ENCODE data around the gene MACROD2. TPM values are rescaled to one million over a fixed set of nuclear protein-coding genes. Genes with fewer than 3 reads are reported as not detected.

The MACROD2 gene
- total RNA-seq, 2 donors from 2014 or later = 0.95 to 4.2 TPM

DNA sequence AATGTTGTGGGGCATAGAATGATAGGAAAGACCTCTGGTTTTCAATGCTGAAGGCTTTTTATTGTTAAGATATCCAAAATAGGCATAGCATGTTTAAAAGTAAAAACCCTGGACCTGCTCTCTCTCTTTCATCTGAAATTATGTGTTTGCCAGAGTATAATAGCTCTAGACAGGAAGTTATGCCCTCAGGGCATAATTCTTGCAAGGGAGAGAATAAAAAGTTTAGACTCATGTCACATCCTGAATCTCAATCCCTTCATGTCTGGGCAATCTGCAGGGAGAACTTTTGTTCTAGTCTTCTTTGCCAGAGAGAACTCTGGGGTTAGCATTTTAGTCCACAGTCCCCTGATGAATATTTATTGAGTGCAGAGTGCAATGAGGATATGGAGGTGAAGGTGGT, 639.3 kb downstream of the MACROD2 start:
- no peak for ATAC-seq (ENCODE audit: insufficient number of reproducible peaks, low FRiP score, low read depth)
- H3K27me3 ChIP-seq (replicated peaks; ENCODE audit: insufficient read depth) = no peaks in the 10 kb centered on the region
- H3K4me3 ChIP-seq = no peak overlapping the region
- H3K36me3 ChIP-seq = no peaks in the 10 kb centered on the region
- no peak overlapping the region for H3K27ac ChIP-seq
- no peaks in the 10 kb centered on the region for H3K4me1 ChIP-seq (ENCODE audit: control insufficient read depth in 1 of 2, low read depth in 2 of 2)
- H3K9me3 ChIP-seq = no peaks in the 10 kb centered on the region
- TF ChIP-seq, protein P1, sequence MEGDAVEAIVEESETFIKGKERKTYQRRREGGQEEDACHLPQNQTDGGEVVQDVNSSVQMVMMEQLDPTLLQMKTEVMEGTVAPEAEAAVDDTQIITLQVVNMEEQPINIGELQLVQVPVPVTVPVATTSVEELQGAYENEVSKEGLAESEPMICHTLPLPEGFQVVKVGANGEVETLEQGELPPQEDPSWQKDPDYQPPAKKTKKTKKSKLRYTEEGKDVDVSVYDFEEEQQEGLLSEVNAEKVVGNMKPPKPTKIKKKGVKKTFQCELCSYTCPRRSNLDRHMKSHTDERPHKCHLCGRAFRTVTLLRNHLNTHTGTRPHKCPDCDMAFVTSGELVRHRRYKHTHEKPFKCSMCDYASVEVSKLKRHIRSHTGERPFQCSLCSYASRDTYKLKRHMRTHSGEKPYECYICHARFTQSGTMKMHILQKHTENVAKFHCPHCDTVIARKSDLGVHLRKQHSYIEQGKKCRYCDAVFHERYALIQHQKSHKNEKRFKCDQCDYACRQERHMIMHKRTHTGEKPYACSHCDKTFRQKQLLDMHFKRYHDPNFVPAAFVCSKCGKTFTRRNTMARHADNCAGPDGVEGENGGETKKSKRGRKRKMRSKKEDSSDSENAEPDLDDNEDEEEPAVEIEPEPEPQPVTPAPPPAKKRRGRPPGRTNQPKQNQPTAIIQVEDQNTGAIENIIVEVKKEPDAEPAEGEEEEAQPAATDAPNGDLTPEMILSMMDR (IDR thresholded peaks at IDR 0.05) = no peak
- no peak for DNase-seq (ENCODE audit: low spot score)

DNA sequence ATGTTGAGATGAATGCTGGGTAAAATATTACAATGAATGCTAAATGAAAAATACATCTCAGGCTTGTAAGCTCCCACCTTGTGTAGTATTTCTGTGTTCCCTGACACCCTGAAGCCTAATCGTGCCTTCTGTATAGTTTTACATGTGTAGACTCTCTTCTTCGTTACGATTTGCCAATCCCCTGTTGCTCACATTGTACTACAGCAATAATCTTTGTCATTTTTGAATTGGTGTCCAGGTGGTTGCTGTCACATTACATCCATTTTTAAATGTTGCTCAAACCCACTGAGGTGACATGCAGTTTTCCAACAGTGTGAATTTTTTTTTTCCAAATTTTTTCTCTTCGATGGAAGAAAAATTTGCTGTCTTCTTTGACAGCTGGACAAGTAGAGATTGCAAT, 642.1 kb downstream of the MACROD2 start:
- no peak for DNase-seq (ENCODE audit: low spot score)
- TF ChIP-seq, protein P1 (IDR thresholded peaks at IDR 0.05) = no peak
- H3K4me3 ChIP-seq = no peak overlapping the region

DNA sequence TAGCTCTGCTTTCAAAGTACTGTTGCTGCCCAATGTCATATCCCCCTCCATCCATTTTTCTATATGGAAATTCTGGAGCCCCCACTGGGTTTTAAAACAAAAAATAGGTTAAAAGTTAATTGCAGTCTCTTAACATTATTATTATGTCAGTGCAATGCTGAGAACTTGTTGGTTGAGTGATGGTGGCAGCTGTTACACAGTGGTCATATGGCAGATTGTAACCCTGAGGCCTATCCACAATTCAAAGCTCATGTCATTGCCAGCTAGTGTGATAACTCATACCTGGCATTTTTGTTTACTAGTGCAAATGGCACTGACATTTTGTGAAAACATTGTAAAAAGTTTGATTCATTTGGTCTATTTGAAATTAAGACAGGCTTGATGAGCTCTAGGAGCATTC, 647.8 kb downstream of the MACROD2 start:
- no peak for DNase-seq (ENCODE audit: low spot score)
- H3K4me1 ChIP-seq (ENCODE audit: control insufficient read depth in 1 of 2, low read depth in 2 of 2) = no peaks in the 10 kb centered on the region
- H3K4me3 ChIP-seq = no peak overlapping the region
- H3K9me3 ChIP-seq = peaks cover 4% of the 10 kb centered on the region
- no peak for ATAC-seq (ENCODE audit: insufficient number of reproducible peaks, low FRiP score, low read depth)
- H3K27me3 ChIP-seq (replicated peaks; ENCODE audit: insufficient read depth) = no peaks in the 10 kb centered on the region
- H3K27ac ChIP-seq = no peak overlapping the region
- TF ChIP-seq, protein P1 (IDR thresholded peaks at IDR 0.05) = no peak
- no peaks in the 10 kb centered on the region for H3K36me3 ChIP-seq

More for the DNA sequence above, 642.1 kb downstream of the MACROD2 start:
- H3K27ac ChIP-seq = no peak overlapping the region
- H3K4me1 ChIP-seq (ENCODE audit: control insufficient read depth in 1 of 2, low read depth in 2 of 2) = no peaks in the 10 kb centered on the region
- H3K9me3 ChIP-seq = peaks cover 4% of the 10 kb centered on the region
- no peaks in the 10 kb centered on the region for H3K27me3 ChIP-seq (replicated peaks; ENCODE audit: insufficient read depth)
- H3K36me3 ChIP-seq = no peaks in the 10 kb centered on the region
- ATAC-seq (ENCODE audit: insufficient number of reproducible peaks, low FRiP score, low read depth) = no peak

DNA sequence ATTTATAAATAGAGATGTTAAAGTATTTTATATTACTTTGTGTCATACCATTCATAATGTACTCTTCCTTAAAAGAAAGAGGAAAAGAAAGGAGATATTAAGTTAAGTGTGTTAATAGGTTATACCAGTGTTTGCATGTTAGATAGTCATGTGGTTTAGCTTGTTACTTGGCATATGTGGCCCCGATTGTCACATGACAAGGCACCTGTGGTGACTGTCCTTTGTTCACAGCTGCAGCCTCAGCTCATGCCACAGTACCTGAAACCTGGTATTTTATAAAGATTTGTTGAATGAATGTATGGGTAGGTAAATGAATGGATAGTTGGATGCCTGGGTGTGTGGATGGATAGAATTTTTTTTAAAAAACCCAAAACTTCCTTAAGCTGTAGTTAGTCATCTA, 648.2 kb downstream of the MACROD2 start:
- no peak overlapping the region for H3K27ac ChIP-seq
- no peaks in the 10 kb centered on the region for H3K36me3 ChIP-seq
- ATAC-seq (ENCODE audit: insufficient number of reproducible peaks, low FRiP score, low read depth) (no peak), DNase-seq (ENCODE audit: low spot score) (no peak)
- H3K4me1 ChIP-seq (ENCODE audit: control insufficient read depth in 1 of 2, low read depth in 2 of 2) = no peaks in the 10 kb centered on the region
- TF ChIP-seq, protein P1 (IDR thresholded peaks at IDR 0.05) = no peak
- H3K9me3 ChIP-seq = peaks cover 4% of the 10 kb centered on the region
- H3K27me3 ChIP-seq (replicated peaks; ENCODE audit: insufficient read depth) = no peaks in the 10 kb centered on the region
- H3K4me3 ChIP-seq = no peak overlapping the region

DNA sequence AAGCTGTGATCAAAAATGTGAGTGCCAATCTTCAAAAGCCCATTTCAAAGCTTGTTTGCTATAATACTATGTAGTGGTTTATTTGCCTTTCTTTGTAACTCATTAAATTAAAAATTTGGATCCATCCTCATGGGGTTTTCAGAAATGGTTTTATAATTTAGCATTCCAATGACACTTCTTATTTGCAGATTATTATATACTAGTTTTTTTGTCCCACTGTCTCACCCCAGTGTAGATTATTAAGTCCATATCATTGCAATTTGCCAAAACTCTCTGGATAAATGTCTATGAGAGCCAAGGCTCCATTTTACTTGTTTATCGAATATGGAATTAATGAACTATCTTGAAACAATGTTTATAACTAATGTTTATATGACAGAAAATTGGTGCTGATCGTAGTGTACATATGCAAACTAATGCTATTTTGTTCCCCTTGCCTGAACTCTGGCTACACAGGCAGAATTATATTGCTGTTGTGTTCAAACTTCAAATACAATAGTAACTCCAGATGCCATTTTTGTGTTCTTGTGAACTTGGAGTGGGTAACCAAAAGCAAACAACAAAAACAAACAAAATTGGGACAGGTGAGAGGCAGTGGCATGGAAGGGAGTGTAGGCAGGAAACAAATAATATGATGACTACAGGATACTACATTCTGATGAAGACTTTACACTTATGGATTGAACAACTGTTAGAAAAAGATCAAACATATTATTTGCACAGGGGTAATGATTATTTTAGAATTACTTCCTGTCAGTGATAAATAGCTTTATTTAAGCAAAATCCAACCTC, 649.2 kb downstream of the MACROD2 start:
- Histone ChIP-seq H3K36me3 (no peaks in the 10 kb centered on the region), H3K27me3 (replicated peaks; ENCODE audit: insufficient read depth) (no peaks in the 10 kb centered on the region), H3K4me3 (no peak overlapping the region), H3K27ac (no peak overlapping the region), H3K9me3 (peaks cover 4% of the 10 kb centered on the region), H3K4me1 (ENCODE audit: control insufficient read depth in 1 of 2, low read depth in 2 of 2) (no peaks in the 10 kb centered on the region)
- ATAC-seq (ENCODE audit: insufficient number of reproducible peaks, low FRiP score, low read depth) = no peak
- DNase-seq (ENCODE audit: low spot score) = no peak
- TF ChIP-seq, protein P1 (IDR thresholded peaks at IDR 0.05) = no peak
